ENCODE measurements around the gene PLD4.

PLD4 gene

GRCh38 chr14:104957146-104958113, 32.8 kb downstream of the PLD4 start:
- Histone ChIP-seq H3K4me3 (ENCODE audit: low read depth in 1 of 2, low read length in 1 of 2) (no peak overlapping the region), H3K36me3 (no peaks in the 10 kb centered on the region), H3K9me3 (no peaks in the 10 kb centered on the region), H3K27ac (no peak overlapping the region), H3K4me1 (ENCODE audit: control insufficient read depth in 1 of 2, insufficient read depth in 1 of 2, low read depth in 1 of 2, low read length in 1 of 2) (no peaks in the 10 kb centered on the region), H3K27me3 (peaks cover 26% of the 10 kb centered on the region)
- TF ChIP-seq CTCF (IDR thresholded peaks at IDR 0.05): no peak

- Histone ChIP-seq H3K9me3 (no peaks in the 10 kb centered on the region), H3K4me3 (ENCODE audit: low read depth in 1 of 2, low read length in 1 of 2) (no peak overlapping the region), H3K36me3 (no peaks in the 10 kb centered on the region), H3K4me1 (ENCODE audit: control insufficient read depth in 1 of 2, insufficient read depth in 1 of 2, low read depth in 1 of 2, low read length in 1 of 2) (no peaks in the 10 kb centered on the region), H3K27ac (no peak overlapping the region), H3K27me3 (peaks cover 59% of the 10 kb centered on the region)
- TF ChIP-seq CTCF (IDR thresholded peaks at IDR 0.05): no peak
Measured at GRCh38 chr14:104964546-104964945, 39.9 kb downstream of the PLD4 start.

- H3K9me3 ChIP-seq: no peaks in the 10 kb centered on the region
- TF ChIP-seq CTCF (IDR thresholded peaks at IDR 0.05): no peak
- H3K27me3 ChIP-seq: peaks cover 52% of the 10 kb centered on the region
- no peak overlapping the region for H3K4me3 ChIP-seq (ENCODE audit: low read depth in 1 of 2, low read length in 1 of 2)
- H3K27ac ChIP-seq: no peak overlapping the region
- no peaks in the 10 kb centered on the region for H3K36me3 ChIP-seq
- no peaks in the 10 kb centered on the region for H3K4me1 ChIP-seq (ENCODE audit: control insufficient read depth in 1 of 2, insufficient read depth in 1 of 2, low read depth in 1 of 2, low read length in 1 of 2)
Measured at GRCh38 chr14:104965561-104966231, 41.0 kb downstream of the PLD4 start.

GRCh38 chr14:104966261-104966865, 41.7 kb downstream of the PLD4 start:
- Histone ChIP-seq H3K4me1 (ENCODE audit: control insufficient read depth in 1 of 2, insufficient read depth in 1 of 2, low read depth in 1 of 2, low read length in 1 of 2) (no peaks in the 10 kb centered on the region), H3K27ac (no peak overlapping the region), H3K9me3 (no peaks in the 10 kb centered on the region), H3K36me3 (no peaks in the 10 kb centered on the region), H3K27me3 (peaks cover 49% of the 10 kb centered on the region), H3K4me3 (ENCODE audit: low read depth in 1 of 2, low read length in 1 of 2) (no peak overlapping the region)
- TF ChIP-seq CTCF (IDR thresholded peaks at IDR 0.05): no peak

- peaks cover 46% of the 10 kb centered on the region for H3K27me3 ChIP-seq
- H3K9me3 ChIP-seq: no peaks in the 10 kb centered on the region
- H3K4me1 ChIP-seq (ENCODE audit: control insufficient read depth in 1 of 2, insufficient read depth in 1 of 2, low read depth in 1 of 2, low read length in 1 of 2): no peaks in the 10 kb centered on the region
- TF ChIP-seq CTCF (IDR thresholded peaks at IDR 0.05): no peak
- H3K27ac ChIP-seq: no peak overlapping the region
- no peaks in the 10 kb centered on the region for H3K36me3 ChIP-seq
- H3K4me3 ChIP-seq (ENCODE audit: low read depth in 1 of 2, low read length in 1 of 2): no peak overlapping the region
Measured at GRCh38 chr14:104966981-104967385, 42.3 kb downstream of the PLD4 start.

Data from neutrophil (primary cell).